Endothelial cell (in vitro differentiated cells): ENCODE data around the gene MCMBP. TPM values are rescaled to one million over a fixed set of nuclear protein-coding genes. Genes with fewer than 3 reads are reported as not detected.
A peak's percentile ranks its signal among the peaks of the same experiment; 100 is the strongest.

Experiments used
- DNase-seq: peaks from one replicate; pipeline ENCODE4 v3.0.0; 2021; ENCODE audit warnings: low spot score
- H3K27ac Mint-ChIP-seq: one replicate; pipeline ENCODE4 v1.8.0; 2021; ENCODE audit warnings: mixed read lengths, inconsistent platforms; ENCODE audit not compliant: unreplicated experiment
- H3K27me3 Mint-ChIP-seq: one replicate; pipeline ENCODE4 v1.8.0; 2021; ENCODE audit warnings: mild to moderate bottlenecking, moderate library complexity, mixed read lengths, inconsistent platforms; ENCODE audit not compliant: unreplicated experiment
- H3K36me3 Mint-ChIP-seq: one replicate; pipeline ENCODE4 v1.8.0; 2021; ENCODE audit warnings: mild to moderate bottlenecking, low read depth, mixed read lengths, inconsistent platforms; ENCODE audit not compliant: unreplicated experiment
- H3K4me1 Mint-ChIP-seq: one replicate; pipeline ENCODE4 v1.8.0; 2021; ENCODE audit warnings: mild to moderate bottlenecking, mixed read lengths, inconsistent platforms; ENCODE audit not compliant: unreplicated experiment
- H3K4me3 Mint-ChIP-seq: one replicate; pipeline ENCODE4 v1.8.0; 2021; ENCODE audit warnings: mild to moderate bottlenecking, mixed read lengths, inconsistent platforms; ENCODE audit not compliant: unreplicated experiment
- H3K9me3 Mint-ChIP-seq: one replicate; pipeline ENCODE4 v1.8.0; 2021; ENCODE audit warnings: mixed read lengths, inconsistent platforms; ENCODE audit not compliant: unreplicated experiment
- CTCF ChIP-seq: fragments of 200-600 bp; sonication (generic); IDR thresholded peaks from one replicate; pipeline ENCODE4 v1.5.0; 2021; ENCODE audit warnings: antibody characterized with exemption; ENCODE audit not compliant: unreplicated experiment
- total RNA-seq: library from RNA; stranded (reverse); fragmentation: NEBNext Ultra II Directional; extraction: Animal tissue kit (Norgen Biotek cat#: 25700); gene quantifications from one replicate; pipeline ENCODE4 v1.2.1, GENCODE V29; 2021; ENCODE audit not compliant: unreplicated experiment

Gene MCMBP
- total RNA-seq, 1 donor from 2014 or later: 72.1 TPM

DNA sequence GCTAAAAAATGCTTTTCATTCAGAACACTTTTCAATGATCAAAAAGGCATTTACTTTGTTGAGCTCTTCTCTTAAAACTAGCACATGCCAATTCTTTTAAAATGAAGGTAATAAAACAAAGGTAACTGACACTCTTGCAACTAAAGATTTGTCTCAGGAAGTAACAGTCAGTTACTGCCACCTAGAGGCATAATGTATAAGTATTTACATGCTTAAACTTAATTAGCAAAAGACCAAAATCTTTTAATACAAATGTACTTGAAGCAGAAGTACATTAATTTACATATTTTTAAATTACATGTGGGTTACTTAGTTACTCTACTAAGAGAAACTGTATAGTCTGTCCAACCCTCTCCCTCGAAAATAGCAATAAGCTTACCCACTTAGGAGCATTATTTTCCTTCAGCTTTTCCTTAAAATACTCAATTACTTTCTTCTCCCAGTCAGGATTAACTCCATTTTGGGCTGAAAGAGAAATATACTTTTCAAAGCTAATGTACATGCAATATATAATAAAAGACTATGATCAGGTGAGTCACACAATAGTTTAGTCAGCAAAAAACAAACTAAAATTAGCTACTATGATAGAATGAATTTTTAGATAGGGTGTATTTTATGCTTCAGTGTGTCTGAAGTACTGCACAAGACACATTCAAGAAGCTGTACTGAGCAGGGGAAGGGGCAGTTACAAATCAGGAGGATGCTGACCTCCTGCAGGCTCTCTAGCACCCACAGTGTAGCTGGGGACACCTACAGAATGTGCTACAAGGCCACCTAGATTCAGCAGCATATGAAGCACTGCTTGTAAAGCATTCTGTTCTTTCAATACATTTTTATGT, 13.0 kb downstream of the MCMBP start:
- Mint-ChIP-seq H3K4me1 (peaks cover 3% of the 10 kb centered on the region), H3K27ac (peak overlapping the region; percentile 42), H3K9me3 (no peaks in the 10 kb centered on the region), H3K27me3 (no peaks in the 10 kb centered on the region), H3K36me3 (peaks cover 17% of the 10 kb centered on the region), H3K4me3 (no peak overlapping the region)
- DNase-seq: no peak
- TF ChIP-seq CTCF: peak; percentile 77

DNA sequence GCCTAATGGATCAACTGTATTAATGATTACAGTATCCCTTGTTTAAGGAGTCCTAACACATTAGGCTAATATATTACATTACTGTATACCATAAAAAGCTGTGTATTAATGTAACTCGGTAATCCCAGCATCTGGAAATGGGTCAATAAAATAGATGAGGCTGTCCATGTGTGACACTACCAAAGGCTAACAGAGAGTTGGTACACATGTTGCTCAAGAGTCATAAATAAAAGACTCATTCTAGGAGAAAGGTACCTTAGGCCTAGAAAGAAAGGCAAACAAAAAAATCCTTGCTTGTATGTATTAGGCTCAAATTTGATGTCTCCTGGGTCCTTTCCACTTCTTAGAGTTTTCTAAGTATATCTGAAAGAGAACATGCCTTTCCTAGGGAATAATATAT, 14.6 kb downstream of the MCMBP start:
- Mint-ChIP-seq H3K27me3 (no peaks in the 10 kb centered on the region), H3K9me3 (no peaks in the 10 kb centered on the region), H3K4me3 (no peak overlapping the region), H3K4me1 (peaks cover 3% of the 10 kb centered on the region), H3K27ac (no peak overlapping the region), H3K36me3 (peaks cover 13% of the 10 kb centered on the region)
- DNase-seq: no peak
- no peak for TF ChIP-seq CTCF

DNA sequence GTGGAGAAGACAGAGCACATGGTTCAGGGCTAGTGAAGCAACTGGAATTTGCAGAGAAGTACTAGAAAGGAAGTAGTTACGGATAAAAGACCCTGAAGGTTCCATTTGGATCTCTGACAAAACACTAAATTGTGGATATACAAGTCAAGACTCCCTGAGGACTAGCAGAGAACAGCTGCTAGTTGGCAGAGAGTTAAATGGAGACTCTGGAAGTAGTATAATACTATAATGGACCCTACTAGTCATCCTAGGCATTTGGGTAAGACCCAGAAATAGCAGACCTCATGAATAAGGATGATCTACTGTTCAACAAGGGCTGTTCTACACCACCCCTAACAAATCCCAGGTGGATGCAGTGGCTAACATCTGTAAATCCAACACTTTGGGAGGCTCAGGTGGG, 19.1 kb downstream of the MCMBP start:
- Mint-ChIP-seq H3K4me3 (no peak overlapping the region), H3K9me3 (no peaks in the 10 kb centered on the region), H3K4me1 (no peaks in the 10 kb centered on the region), H3K27ac (no peak overlapping the region), H3K36me3 (peaks cover 21% of the 10 kb centered on the region), H3K27me3 (no peaks in the 10 kb centered on the region)
- no peak for DNase-seq
- no peak for TF ChIP-seq CTCF

DNA sequence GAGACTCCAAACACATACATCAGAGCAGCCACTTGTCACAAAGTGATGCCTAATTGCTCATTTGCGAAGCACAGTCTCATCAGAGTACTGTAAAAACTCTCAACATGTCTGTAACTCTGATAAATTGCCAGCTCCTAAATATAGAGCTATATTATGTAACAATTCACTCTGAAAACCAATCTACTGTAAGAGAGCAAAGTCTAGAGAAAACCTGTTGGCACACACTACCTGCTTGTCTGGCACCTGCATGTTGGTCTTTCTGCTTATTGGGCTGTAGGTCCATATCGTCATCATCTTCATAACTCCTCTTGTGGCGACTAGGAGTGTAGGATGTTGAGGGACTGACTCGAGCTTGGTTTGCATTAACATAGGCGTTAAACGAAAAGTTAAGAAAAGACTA, 19.8 kb downstream of the MCMBP start:
- no peak for DNase-seq
- no peak overlapping the region for H3K4me3 Mint-ChIP-seq
- TF ChIP-seq CTCF: no peak
- peaks cover 21% of the 10 kb centered on the region for H3K36me3 Mint-ChIP-seq
- no peaks in the 10 kb centered on the region for H3K4me1 Mint-ChIP-seq
- H3K27ac Mint-ChIP-seq: no peak overlapping the region
- H3K27me3 Mint-ChIP-seq: no peaks in the 10 kb centered on the region
- no peaks in the 10 kb centered on the region for H3K9me3 Mint-ChIP-seq

- no peak for DNase-seq
- Mint-ChIP-seq H3K27me3 (no peaks in the 10 kb centered on the region), H3K4me3 (no peak overlapping the region), H3K9me3 (no peaks in the 10 kb centered on the region), H3K27ac (no peak overlapping the region), H3K4me1 (no peaks in the 10 kb centered on the region), H3K36me3 (peaks cover 21% of the 10 kb centered on the region)
- no peak for TF ChIP-seq CTCF
These were observed 20.4 kb downstream of the MCMBP start for GRCh38 chr10:119852277-119852676.
